ELF-1 (cell line): ENCODE results near the gene MYO5B.

Experiments
- DNase-seq: peaks from one replicate; pipeline ENCODE4 v3.0.0-alpha.2; 2016; ENCODE audit warnings: low read depth, low spot score

MYO5B gene

GRCh38 chr18:49856496-49856895, 338.5 kb downstream of the MYO5B start:
- DNase-seq: no peak

GRCh38 chr18:49855711-49856415, 339.1 kb downstream of the MYO5B start:
- DNase-seq: no peak

GRCh38 chr18:49854681-49855080, 340.3 kb downstream of the MYO5B start:
- no peak for DNase-seq

- no peak for DNase-seq
These were observed 341.5 kb downstream of the MYO5B start for GRCh38 chr18:49853436-49853835.

GRCh38 chr18:49853011-49853410, 341.9 kb downstream of the MYO5B start:
- no peak for DNase-seq

- no peak for DNase-seq
These were observed 343.3 kb downstream of the MYO5B start for GRCh38 chr18:49851624-49852023.

GRCh38 chr18:49850636-49851035, 344.3 kb downstream of the MYO5B start:
- no peak for DNase-seq

- peak; percentile 91 for DNase-seq
These were observed 345.4 kb downstream of the MYO5B start for GRCh38 chr18:49849331-49850217.

- DNase-seq: no peak
These were observed 346.8 kb downstream of the MYO5B start for GRCh38 chr18:49848115-49848514.

GRCh38 chr18:49847524-49847923, 347.4 kb downstream of the MYO5B start:
- DNase-seq: no peak

- DNase-seq: no peak
These were observed 348.1 kb downstream of the MYO5B start for GRCh38 chr18:49846718-49847470.

GRCh38 chr18:49846361-49846662, 348.6 kb downstream of the MYO5B start:
- DNase-seq: no peak

- DNase-seq: no peak
These were observed 349.2 kb downstream of the MYO5B start for GRCh38 chr18:49845629-49846360.

GRCh38 chr18:49844903-49845302, 350.0 kb downstream of the MYO5B start:
- DNase-seq: no peak

- DNase-seq: no peak
These were observed 350.9 kb downstream of the MYO5B start for GRCh38 chr18:49843778-49844625.

GRCh38 chr18:49843131-49843530, 351.8 kb downstream of the MYO5B start:
- DNase-seq: no peak

GRCh38 chr18:49842656-49843055, 352.3 kb downstream of the MYO5B start:
- no peak for DNase-seq

GRCh38 chr18:49841236-49842217, 353.4 kb downstream of the MYO5B start:
- no peak for DNase-seq

GRCh38 chr18:49839012-49839411, 355.9 kb downstream of the MYO5B start:
- DNase-seq: no peak

- no peak for DNase-seq
These were observed 356.6 kb downstream of the MYO5B start for GRCh38 chr18:49838381-49838780.
